Mammary epithelial cell (primary cell): Measurements from ENCODE around the gene CFAP61.

ENCODE experiments used
- CTCF ChIP-seq, 2 donors: IDR thresholded peaks in 1 of 2; conservative IDR thresholded peaks in 1 of 2; 2 replicates each; pipeline ENCODE4 v1.5.1; 2011 to 2012; ENCODE audit warnings: inconsistent platforms in 2 of 2, low read length in 2 of 2, mild to moderate bottlenecking in 2 of 2, control low read depth in 1 of 2, low read depth in 1 of 2; ENCODE audit not compliant: insufficient read depth in 1 of 2; ENCODE audit errors: extremely low read depth in 1 of 2
- EZH2 ChIP-seq: IDR thresholded peaks from 2 replicates; pipeline ENCODE4 v1.6.1; 2012; ENCODE audit warnings: low read length, inconsistent platforms, borderline replicate concordance

DNA sequence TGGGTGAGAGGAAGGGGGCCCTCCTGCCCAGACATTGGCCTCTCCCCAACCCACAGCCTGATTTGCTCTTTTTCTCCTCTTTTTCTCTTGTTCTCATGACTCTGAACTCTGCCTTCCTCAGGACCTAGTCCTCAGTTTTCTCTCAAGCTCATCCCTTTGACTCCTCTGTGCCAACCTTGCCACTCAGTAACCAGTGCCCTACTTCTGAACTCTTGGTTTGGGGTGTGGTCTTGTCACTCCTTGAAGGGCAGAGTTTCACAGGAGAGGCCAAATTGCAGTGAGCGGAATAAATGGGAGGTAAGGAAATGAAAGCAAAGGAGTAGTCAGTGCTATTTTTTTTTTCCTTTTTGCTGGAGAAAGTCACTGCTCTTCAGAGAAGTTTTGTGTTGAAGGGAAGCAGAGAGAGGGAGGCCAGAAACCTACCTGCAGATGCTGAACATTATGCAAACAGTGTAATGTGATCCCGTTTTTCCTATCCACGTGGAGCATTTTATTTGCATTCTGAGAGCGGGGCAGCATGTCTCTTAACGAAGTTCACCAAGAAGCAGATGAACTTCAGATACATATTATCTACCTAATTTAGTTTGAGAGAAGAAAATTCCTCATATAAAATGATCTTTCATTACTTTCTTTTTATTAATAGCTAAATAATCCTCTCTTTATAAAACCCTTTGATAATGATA lies 26.9 kb downstream of the CFAP61 start:
- TF ChIP-seq CTCF (conservative IDR thresholded peaks at IDR 0.05 in 1 of 2, IDR thresholded peaks at IDR 0.05 in 1 of 2; ENCODE audit: extremely low read depth in 1 of 2, insufficient read depth in 1 of 2, low read depth in 1 of 2, low read length in 2 of 2) (no peak), EZH2 (no peak)
